ENCODE data around the gene SS18. TPM values are rescaled to one million over a fixed set of nuclear protein-coding genes. Genes with fewer than 3 reads are reported as not detected.

The SS18 gene
- total and polyA plus RNA-seq, 2 of the 13 experiments (the other 11 are each of a cell fraction or from before 2014, with no cell fraction given) = 49.2 to 82.7 TPM

- TF ChIP-seq SRSF1 (optimal IDR thresholded peaks at IDR 0.05; ENCODE audit: low read depth, low read length) = no peak
These were observed 88.0 kb downstream of the SS18 start (continued) for GRCh38 chr18:26002375-26002910.

- in situ Hi-C loops (cut with HindIII; ENCODE audit: extremely low pct_ligation_motif_present, low pct_unique_long_range_greater_than_20kb) = no loop called here
- DNase-seq (ENCODE audit: low spot score) (no peak), FAIRE-seq (no peak), ATAC-seq (peak; percentile 37; the same call in 1 of the 3 replicates)
- H3K4me2 ChIP-seq (ENCODE audit: low read depth, low read length) = no peak overlapping the region
- no peak overlapping the region for H3K27ac ChIP-seq (ENCODE audit: extremely low read length, insufficient read depth, low read length)
- H3K4me1 ChIP-seq (ENCODE audit: insufficient read depth, low read length) = no peaks in the 10 kb centered on the region
- H3K36me3 ChIP-seq (replicated peaks in 1 of 2; ENCODE audit: control insufficient read depth in 1 of 2, insufficient read depth in 2 of 2, low read length in 2 of 2) = no peaks in the 10 kb centered on the region
- ChIA-PET CTCF (ENCODE audit: low intra/inter-chr PET ratio, low total read pairs) (no interaction called here), POLR2A (no interaction called here)
- no peaks in the 10 kb centered on the region; a peak in 1 of 5 replicates for H3K27me3 ChIP-seq (ENCODE audit: control insufficient read depth in 1 of 2, insufficient read depth in 2 of 2, low read length in 2 of 2)
- H3K79me2 ChIP-seq (ENCODE audit: insufficient read depth, low read length) = no peaks in the 10 kb centered on the region
- no peaks in the 10 kb centered on the region for H3K9me3 ChIP-seq (ENCODE audit: low read length)
- no peak overlapping the region for H3K4me3 ChIP-seq (replicated peaks in 1 of 3; ENCODE audit: insufficient read depth in 1 of 3, low read depth in 2 of 3, low read length in 3 of 3)
- H2AFZ ChIP-seq (ENCODE audit: low read length) = no peak overlapping the region
- no peak overlapping the region for H3K9ac ChIP-seq (ENCODE audit: insufficient read depth, low read depth, low read length)
- no TSS peak for BruUV-seq (replicated peaks)
- no peaks in the 10 kb centered on the region for H4K20me1 ChIP-seq (ENCODE audit: insufficient read depth, low read length)
- intact Hi-C loops (cut with micrococcal nuclease; ENCODE audit: unreplicated experiment) = no loop called here
- TF ChIP-seq ZFP36 (IDR thresholded peaks at IDR 0.05; ENCODE audit: borderline replicate concordance, low read depth, low read length, partially characterized antibody) = no peak
- no peak for TF ChIP-seq KDM1A (CRISPR knock-in tag; IDR thresholded peaks at IDR 0.05)
- no peak for TF ChIP-seq GABPA (IDR thresholded peaks at IDR 0.05; ENCODE audit: low read depth, low read length)
- TF ChIP-seq GABPA (CRISPR knock-in tag; IDR thresholded peaks at IDR 0.05; ENCODE audit: low read depth) = no peak
- no peak for TF ChIP-seq NR2F1 (CRISPR knock-in tag; IDR thresholded peaks at IDR 0.05)
- no peak for TF ChIP-seq RBM39 (IDR thresholded peaks at IDR 0.05; ENCODE audit: low read depth, low read length, poor library complexity, severe bottlenecking)
- no peak for TF ChIP-seq PHF8 (CRISPR knock-in tag; IDR thresholded peaks at IDR 0.05)
- TF ChIP-seq ZNF431 (CRISPR knock-in tag; IDR thresholded peaks at IDR 0.05; ENCODE audit: borderline replicate concordance, low read depth) = no peak
- no peak for TF ChIP-seq ONECUT2 (CRISPR knock-in tag; IDR thresholded peaks at IDR 0.05)
- no peak for TF ChIP-seq ZNF547 (CRISPR knock-in tag; IDR thresholded peaks at IDR 0.05)
- TF ChIP-seq ZBTB34 (CRISPR knock-in tag; IDR thresholded peaks at IDR 0.05) = no peak
- no peak for TF ChIP-seq TOE1 (CRISPR knock-in tag; IDR thresholded peaks at IDR 0.05)
- TF ChIP-seq ZNF616 (CRISPR knock-in tag; IDR thresholded peaks at IDR 0.05; ENCODE audit: low read depth) = no peak
- TF ChIP-seq SIX4 (CRISPR knock-in tag; IDR thresholded peaks at IDR 0.05) = no peak
- TF ChIP-seq CBFB (CRISPR knock-in tag; IDR thresholded peaks at IDR 0.05) = no peak
- no peak for TF ChIP-seq ZNF597 (CRISPR knock-in tag; IDR thresholded peaks at IDR 0.05)
- no peak for TF ChIP-seq ZNF580 (CRISPR knock-in tag; IDR thresholded peaks at IDR 0.05; ENCODE audit: borderline replicate concordance, low read depth)
- no peak for TF ChIP-seq ARNT2 (CRISPR knock-in tag; IDR thresholded peaks at IDR 0.05; ENCODE audit: low read depth)
- no peak for TF ChIP-seq MLXIP (CRISPR knock-in tag; IDR thresholded peaks at IDR 0.05; ENCODE audit: borderline replicate concordance)
These were observed 92.0 kb downstream of the SS18 start for GRCh38 chr18:25998461-25998860.

All from HepG2 (cell line).